ENCODE results near the gene SH3BP4.

The SH3BP4 gene

DNA sequence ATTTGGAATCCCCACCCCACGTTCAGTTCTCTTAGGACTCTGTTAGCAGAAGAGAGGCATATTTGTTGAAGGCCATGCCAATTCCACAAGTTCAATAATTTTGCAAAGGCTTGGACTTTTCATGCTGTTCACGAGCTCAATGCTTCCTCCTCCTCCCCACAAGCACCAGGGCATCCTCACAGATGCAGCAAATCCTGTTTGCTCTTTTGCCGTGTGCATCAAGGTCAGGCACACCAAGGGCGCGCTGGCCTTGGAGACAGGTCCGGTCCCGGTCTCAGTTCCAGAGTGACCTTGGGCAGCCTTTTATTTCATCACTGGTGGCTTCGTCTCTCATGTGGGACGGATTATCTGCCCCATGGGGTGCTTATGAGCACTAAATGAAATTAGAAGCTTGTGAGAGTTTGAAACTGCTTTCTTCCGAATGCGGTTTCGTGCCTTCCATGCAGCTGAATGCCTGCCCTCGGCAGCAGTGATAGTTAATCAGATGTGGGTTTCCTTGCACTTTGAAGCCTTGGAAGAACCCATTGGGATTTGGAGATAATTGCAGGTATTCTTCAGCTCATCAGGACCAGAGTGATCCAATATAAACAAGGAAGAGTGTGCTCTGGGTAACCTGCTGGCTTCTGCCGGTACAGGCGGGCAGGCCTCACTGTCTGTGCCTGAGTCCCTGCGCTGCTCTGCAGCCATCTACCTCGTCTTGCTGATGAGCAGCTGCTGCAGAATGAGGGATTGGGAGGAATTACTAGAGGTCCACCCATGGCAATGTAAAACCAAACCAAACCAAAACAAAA lies 140.8 kb downstream of the SH3BP4 start:
- no peak for DNase-seq (ENCODE audit: low read depth)

DNA sequence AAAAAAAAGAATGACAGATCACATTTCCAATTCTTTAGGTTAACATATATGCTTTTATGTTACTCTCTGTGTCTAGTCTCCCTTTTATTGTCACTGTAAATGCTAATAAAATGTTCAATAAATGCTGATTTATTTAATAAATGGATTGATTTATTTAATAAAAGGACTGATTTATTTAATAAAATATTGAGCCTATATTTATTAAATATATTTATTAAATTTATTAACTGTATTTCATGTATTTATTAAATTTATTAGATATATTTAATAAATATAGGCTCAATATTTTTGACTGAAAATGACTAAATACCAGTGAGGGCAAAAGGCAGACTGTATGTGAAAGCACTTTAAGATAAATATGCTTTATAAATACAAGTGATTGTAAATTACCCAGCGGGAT lies 142.6 kb downstream of the SH3BP4 start:
- no peak for DNase-seq (ENCODE audit: low read depth)

DNA sequence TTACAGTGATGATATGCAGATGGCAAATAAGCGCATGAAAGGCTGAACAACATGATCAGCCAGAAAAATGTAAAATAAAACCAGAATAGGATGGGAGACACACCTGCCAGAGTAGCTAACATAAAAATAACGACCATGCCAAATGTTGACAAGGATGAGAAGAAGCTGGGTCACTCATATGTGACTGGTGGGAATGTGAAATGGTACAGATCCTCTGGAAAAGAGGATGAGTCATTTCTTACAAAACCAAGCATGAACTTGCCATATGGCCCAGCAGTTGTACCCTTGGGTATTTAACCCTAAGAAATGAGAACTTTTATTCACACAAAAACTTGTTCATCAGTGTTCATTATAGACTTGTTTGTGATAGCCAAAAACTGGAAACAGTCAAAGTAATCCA lies 143.8 kb downstream of the SH3BP4 start:
- no peak for DNase-seq (ENCODE audit: low read depth)

DNA sequence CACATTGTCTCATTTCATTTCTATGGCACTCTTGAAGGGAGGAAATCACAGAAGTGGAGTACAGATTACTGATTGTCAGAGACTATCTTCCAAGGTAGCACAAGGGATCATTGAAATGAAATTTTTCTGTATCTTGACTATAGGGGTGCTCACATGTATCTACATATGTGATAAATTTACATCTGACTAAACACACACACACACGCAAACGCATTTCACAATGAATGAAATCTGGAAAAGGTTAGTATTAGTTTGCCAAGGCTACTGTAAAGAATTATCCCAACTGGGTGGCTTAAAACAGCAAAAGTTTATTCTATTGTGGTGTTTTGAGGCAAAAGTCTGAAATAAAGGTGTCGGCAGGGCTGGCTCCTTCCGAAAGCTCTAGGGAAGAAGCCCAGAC lies 144.6 kb downstream of the SH3BP4 start:
- DNase-seq (ENCODE audit: low read depth): no peak

DNA sequence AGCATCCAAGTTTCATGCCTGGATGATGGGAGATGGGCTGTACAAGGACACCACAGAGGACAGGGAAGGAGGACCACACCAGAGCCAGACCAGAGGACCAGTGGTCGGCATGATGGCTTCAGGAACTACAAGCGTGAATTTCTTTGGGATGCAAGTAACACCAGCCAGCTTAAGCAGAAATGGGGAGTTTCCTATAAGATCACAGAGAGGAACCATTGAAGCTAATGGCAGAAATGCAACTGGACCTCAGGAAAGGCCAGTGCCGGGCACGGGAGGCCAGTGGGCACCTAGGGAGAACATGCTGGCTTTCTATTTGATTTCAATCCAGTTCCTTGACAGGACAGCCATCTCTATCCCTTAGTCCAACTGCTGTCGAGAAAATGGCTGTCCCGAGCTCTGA lies 145.4 kb downstream of the SH3BP4 start:
- DNase-seq (ENCODE audit: low read depth): no peak

DNA sequence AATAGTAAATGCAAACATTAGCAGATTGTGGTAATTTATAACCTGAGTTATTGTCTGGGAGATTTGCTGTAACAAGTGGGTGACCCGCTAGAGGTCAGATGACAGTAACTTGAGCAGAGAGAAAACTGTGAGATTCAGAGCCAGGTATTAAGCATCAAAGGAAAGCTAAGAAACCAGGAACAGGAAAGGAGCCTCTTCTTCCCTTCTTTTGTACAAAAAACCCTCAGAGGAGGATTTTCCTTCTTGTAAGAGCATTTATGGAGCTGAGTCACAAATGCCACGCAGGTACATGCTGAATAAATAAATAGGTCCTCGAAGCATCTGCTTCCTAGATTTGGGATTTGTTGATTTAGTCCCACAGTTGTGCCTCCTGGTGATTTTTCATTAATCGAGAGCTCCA lies 146.5 kb downstream of the SH3BP4 start:
- DNase-seq (ENCODE audit: low read depth): no peak

DNA sequence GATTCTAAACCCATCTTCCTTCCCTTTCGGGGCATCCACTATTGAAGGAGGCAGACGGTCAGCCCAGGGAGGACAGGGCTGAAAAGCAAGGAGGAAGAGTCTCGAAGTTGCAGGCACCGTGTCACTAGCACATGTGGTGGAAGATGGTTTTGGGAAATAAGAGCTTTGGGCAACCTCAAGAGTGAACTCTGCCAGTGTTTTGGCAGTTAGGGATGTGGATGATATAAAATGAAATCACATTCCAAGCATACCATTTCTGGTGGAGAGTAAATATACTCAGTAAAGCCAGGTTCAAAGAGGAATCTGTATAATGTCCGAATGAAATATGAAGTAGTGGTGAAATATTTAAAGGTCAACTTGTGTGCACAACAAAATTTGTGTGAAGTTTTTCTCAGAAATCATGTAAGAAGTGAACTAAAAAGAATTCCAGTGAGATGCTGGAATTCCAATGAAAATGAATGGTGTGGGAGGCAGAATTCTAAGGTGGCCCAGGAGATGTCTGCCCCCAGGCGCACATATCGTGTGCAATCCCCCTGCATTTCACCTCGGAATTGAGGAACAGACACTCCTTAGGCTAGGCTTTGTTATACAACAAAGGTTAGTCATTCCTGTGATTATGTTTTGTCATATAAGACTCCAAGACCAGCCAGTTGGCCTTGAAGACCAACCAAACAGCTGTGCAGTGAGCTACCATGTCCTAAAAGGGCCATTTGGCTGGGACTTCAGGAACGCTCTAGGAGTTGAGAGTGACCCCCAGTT lies 147.1 kb downstream of the SH3BP4 start:
- no peak for DNase-seq (ENCODE audit: low read depth)

DNA sequence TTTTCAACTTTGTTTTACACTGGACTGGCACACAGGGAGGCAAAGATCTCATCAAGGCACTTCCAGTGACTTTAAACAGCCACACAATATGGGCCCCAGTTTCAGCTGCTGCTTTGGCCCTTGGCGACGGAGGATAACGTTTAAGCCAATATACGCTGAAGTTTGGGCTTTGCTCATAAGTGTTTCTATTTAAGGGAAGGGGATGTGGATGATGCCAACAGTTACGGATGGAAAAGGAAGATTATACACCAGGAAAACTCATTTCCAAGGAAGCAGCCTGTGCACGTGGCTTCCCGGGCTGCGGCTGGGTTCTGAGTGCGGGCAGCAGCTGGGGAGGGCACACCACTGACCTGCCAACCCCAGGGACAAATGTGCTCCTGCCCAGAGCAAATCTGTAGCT lies 151.1 kb downstream of the SH3BP4 start:
- DNase-seq (ENCODE audit: low read depth): no peak

Data from activated T-cell treated with anti-CD3 and anti-CD28 coated beads for 1 hour (primary cell).